Measurements from ENCODE around the gene PLRG1.
"Not testable (repeated sequence)": the region's sequence is repeated elsewhere in the genome, so short reads cannot be mapped to it uniquely, and the experiment has no call there.

Gene PLRG1

GRCh38 chr4:154549894-154550790 lies at the start of gene PLRG1:
Gene PLRG1, minus strand, starts transcription at chr4:154550400. Its CDS starts 92 bp downstream, at chr4:154550308.
- peak; percentile 97 for DNase-seq (ENCODE audit: low spot score)

- DNase-seq (ENCODE audit: low spot score), result no peak
Observed at GRCh38 chr4:154597798-154598774, 47.9 kb upstream of the PLRG1 start.

GRCh38 chr4:154597281-154597680 lies 47.1 kb upstream of the PLRG1 start:
- DNase-seq (ENCODE audit: low spot score), result not testable (repeated sequence)

DNA sequence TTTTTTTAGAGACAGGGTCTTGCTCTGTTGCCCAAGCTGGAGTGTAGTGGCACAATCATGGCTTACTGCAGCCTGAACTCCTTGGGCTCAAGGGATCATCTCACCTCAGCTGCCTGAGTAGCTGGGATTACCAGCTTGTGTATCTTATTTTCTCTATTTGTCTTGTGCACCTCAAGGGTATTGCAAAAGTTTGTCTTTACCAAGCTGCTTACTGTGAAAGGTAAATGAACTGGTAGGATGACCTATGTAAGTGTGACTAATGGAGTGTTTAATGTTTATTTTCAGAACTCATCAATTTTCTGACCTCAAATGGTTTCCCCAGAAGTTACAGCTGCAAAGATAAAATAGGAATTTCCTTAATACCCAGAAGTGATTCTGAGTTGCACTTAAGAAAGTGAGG lies 45.6 kb upstream of the PLRG1 start:
- DNase-seq (ENCODE audit: low spot score), result no peak

DNA sequence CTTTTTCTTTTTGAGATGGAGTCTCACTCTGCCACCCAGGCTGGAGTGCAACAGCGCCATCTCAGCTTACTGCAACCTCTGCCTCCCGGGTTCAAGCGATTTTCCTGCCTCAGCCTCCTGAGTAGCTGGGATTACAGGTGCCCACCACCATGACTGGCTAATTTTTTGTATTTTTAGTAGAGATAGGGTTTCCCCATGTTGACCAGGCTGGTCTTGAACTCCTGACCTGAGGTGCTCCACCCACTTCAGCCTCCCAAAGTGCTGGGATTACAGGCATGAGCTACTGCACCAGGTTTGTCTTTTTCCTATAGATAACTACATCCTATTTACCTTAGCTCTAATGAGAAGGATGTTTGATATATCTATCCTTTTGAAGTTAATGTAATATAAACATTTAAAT lies 44.1 kb upstream of the PLRG1 start:
- DNase-seq (ENCODE audit: low spot score), result not testable (repeated sequence)

DNA sequence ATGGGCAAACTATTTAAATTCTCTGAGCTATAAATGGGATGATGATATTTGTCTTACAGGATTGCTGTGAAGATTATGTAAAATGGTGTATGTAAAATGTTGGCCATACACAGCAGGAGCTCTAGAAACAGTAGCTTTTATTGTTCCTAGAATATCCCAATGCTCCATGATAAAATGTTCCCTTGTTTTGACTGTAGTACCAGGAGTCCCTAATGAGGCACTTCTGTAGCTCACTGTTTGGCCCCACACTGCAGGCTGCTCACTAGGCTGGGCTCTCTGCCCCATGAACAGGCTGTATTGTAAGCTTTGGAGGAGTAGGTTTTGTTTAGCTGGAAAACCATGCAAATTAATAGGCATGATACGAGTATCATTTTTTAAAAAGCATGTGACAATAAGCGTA lies 43.7 kb upstream of the PLRG1 start:
- peak; percentile 94 for DNase-seq (ENCODE audit: low spot score)

- DNase-seq (ENCODE audit: low spot score), result no peak
Observed at GRCh38 chr4:154591890-154592289, 41.7 kb upstream of the PLRG1 start.

GRCh38 chr4:154590329-154591006 lies 40.3 kb upstream of the PLRG1 start, which contains the start of gene FGA:
Gene FGA, minus strand, starts transcription at chr4:154590742. Its CDS starts 55 bp downstream, at chr4:154590687.
- no peak for DNase-seq (ENCODE audit: low spot score)

DNA sequence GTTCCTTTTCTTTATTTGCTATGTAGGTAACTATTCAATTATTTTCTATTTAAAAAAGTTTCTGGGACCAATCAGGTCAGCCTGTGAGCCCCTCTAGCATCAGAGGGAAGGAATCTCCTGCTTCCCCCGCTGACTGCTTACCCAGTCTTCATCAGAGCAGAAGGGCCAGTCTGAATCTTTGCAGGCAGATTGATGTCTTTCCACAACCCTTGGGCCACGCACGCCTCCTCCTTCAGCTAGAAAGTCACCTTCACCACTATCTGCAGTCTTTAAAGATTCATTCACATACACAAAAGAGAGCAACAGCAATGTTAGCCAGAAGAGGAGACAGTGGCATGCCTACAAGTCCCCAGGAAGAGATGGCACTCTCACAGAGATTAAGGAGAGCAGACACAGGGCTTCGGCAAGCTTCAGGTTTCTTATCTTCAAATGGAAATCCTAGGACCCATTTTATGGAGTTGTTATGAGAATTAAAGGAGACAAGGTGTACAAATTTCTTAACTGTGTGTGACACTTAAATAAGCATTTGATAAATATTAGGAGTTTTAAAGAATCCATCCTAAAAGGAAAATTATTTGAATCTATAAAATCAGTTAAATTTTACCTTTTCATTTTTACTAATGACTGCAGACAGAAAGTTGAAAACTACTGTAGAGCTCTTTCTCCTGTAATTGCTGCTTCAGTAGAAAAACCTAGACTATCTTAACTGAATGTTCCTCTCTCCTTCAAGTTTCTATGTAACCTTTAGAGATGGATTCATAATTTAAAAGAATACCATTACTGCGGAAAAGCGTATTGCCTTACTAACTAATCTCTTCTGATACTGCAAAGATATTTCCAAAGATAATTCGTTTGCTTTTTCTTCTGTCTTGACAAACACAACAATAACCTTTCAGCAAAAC lies 39.3 kb upstream of the PLRG1 start:
- no peak for DNase-seq (ENCODE audit: low spot score)

GRCh38 chr4:154588198-154588597 lies 38.0 kb upstream of the PLRG1 start:
- DNase-seq (ENCODE audit: low spot score), result no peak

DNA sequence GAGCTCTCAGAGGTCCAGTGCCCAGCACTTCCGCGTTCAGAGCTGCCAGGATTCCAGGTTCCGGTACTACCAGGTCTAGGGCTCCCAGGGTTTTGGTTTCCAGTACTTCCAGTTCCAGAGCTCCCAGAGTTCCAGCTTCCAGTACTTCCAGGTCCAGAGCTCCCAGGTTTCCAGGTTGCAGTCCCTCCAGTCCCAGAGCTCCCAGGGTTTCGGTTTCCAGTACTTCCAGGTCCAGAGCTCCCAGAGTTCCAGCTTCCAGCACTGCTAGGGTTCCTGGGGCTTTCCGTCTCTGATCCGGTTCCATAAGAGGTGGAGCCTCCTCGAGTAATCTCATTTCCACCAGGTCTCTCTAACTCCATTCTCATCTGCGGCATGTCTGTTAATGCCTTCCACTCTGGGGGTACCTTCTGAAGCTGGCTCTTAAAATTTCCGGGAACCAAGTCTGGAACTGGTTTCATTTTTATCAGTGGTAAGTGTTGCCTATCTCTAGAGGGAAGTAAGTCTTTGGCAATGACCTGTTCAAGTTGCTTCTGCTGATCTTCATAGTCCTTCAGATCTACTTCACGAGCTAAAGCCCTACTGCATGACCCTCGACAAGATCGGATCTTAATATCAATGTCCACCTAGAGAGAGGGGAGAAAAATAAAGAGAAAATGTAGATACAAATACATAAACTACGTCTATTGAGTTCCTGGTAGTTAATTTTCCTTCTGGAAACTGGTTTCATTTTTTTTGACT lies 36.3 kb upstream of the PLRG1 start:
- no peak for DNase-seq (ENCODE audit: low spot score)

- DNase-seq (ENCODE audit: low spot score), result no peak
Observed at GRCh38 chr4:154585369-154586018, 35.3 kb upstream of the PLRG1 start.

DNA sequence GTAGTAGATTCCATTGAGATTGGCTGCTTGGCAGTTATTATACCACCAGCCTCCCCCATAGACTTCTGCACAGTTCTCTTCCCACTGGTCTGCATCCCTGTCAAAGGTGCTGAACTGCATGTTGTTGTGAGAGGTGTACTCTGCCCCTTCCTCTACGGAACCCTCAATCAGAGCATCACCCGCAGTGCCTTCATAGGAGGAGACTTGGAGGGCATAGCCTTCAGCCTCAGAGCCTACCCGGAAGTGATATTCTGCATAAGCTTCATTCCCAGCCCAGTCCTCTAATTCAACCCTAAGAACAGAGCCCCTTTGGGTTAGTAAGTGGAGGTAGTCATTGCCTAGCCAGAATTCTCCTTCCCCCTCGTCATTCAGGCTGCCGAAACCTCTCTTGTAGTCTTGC lies 34.1 kb upstream of the PLRG1 start:
- DNase-seq (ENCODE audit: low spot score), result no peak

GRCh38 chr4:154583677-154584076 lies 33.5 kb upstream of the PLRG1 start:
- no peak for DNase-seq (ENCODE audit: low spot score)

- DNase-seq (ENCODE audit: low spot score), result no peak
Observed at GRCh38 chr4:154583230-154583629, 33.0 kb upstream of the PLRG1 start.

DNA sequence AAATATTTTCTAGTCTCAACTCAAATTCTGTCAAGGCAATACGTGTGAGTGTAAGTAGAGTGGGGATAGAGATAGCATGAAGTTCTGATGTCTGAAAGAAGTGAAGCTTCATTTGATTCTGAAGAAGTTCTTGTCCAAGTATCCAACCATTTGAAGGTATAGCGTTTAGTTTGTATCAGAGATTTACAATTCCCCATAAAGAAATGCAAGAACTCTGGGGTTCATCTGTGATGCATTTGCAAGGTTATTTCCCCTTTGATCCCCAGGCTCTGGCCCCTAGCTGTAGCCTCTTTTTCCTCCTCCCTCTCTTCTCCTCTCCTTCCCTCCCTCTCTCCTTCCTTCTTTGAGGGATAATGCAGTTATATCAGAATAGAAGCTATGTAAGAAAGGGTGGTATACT lies 32.5 kb upstream of the PLRG1 start:
- DNase-seq (ENCODE audit: low spot score), result no peak

- DNase-seq (ENCODE audit: low spot score), result no peak
Observed at GRCh38 chr4:154579927-154580326, 29.7 kb upstream of the PLRG1 start.

DNA sequence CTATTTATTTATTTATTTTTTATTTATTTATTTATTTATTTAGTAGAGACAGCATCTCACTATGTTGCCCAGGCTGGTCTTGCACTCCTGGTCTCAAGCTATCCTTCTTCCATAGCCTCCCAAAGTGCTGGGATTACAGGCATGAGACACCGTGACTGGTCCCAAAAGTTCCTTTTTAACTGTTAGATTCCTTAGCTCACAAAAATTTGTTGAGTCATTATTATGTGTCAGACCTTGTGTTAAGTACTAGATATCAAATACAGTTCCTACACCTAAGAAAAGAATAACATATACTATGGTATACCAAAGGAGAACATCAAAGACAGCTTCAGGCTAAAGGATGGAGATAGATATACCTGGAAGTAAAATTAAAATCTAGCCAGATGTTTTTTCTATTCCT lies 28.7 kb upstream of the PLRG1 start:
- DNase-seq (ENCODE audit: low spot score), result no peak

GRCh38 chr4:154577324-154577723 lies 27.1 kb upstream of the PLRG1 start:
- DNase-seq (ENCODE audit: low spot score), result no peak

GRCh38 chr4:154574311-154574710 lies 24.1 kb upstream of the PLRG1 start:
- DNase-seq (ENCODE audit: low spot score), result no peak
